Measurements from ENCODE around the gene MAPKAP1.

The MAPKAP1 gene

DNA sequence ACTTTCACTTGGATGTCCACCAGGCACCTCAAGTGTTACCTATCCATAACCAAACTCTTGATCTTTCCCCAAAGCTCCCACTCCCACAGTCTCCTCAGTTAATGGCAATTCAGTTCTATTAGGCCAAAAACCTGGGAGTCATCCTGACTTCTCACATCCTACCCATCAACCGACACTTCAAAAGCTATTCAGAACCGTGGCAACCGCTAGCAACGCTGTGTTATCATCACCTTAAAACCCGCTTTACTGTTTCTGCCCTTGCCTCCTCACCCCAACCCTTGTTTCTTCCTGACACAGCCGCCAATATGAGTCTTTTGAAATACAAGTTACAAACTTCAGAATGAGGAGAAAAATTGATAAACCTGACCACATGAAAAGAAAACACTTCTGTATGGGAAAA lies 46.5 kb downstream of the MAPKAP1 start:
- Histone ChIP-seq H3K79me2 (ENCODE audit: control insufficient read depth, low read length) (0 out of 2 replicates have a peak, but pooled peaks cover under 1% of the 10 kb centered on the region), H4K20me1 (ENCODE audit: control insufficient read depth, insufficient read depth, low read depth, low read length) (no peaks in the 10 kb centered on the region), H3K9me2 (replicated peaks; ENCODE audit: control insufficient read depth, low read length) (no peaks in the 10 kb centered on the region), H3F3A (ENCODE audit: control insufficient read depth, insufficient read depth) (no peaks in the 10 kb centered on the region), H3K27me3 (ENCODE audit: control insufficient read depth, low read length) (no peaks in the 10 kb centered on the region), H3K27ac (ENCODE audit: low read depth, low read length) (no peak overlapping the region), H3K4me1 (ENCODE audit: control insufficient read depth, low read length) (no peaks in the 10 kb centered on the region), H3K4me3 (ENCODE audit: low read length) (no peak overlapping the region), H3K36me3 (ENCODE audit: control insufficient read depth, low read length) (0 out of 2 replicates have a peak, but pooled peaks cover 4% of the 10 kb centered on the region), H3K9me3 (ENCODE audit: control insufficient read depth, insufficient read depth, low read length) (no peaks in the 10 kb centered on the region), H3K4me2 (ENCODE audit: low read length) (no peak overlapping the region)
- TF ChIP-seq CTCF (IDR thresholded peaks at IDR 0.05; ENCODE audit: low read depth, low read length, poor library complexity, severe bottlenecking), result no peak

- no peak overlapping the region for H3K4me2 ChIP-seq (ENCODE audit: low read length)
- H3K27ac ChIP-seq (ENCODE audit: low read depth, low read length), result no peak overlapping the region
- H4K20me1 ChIP-seq (ENCODE audit: control insufficient read depth, insufficient read depth, low read depth, low read length), result no peaks in the 10 kb centered on the region
- H3K4me1 ChIP-seq (ENCODE audit: control insufficient read depth, low read length), result no peaks in the 10 kb centered on the region
- no peaks in the 10 kb centered on the region for H3K9me2 ChIP-seq (replicated peaks; ENCODE audit: control insufficient read depth, low read length)
- H3K36me3 ChIP-seq (ENCODE audit: control insufficient read depth, low read length), result 0 out of 2 replicates have a peak, but pooled peaks cover 4% of the 10 kb centered on the region
- TF ChIP-seq CTCF (IDR thresholded peaks at IDR 0.05; ENCODE audit: low read depth, low read length, poor library complexity, severe bottlenecking) (no peak), EZH2phosphoT487 (IDR thresholded peaks at IDR 0.05; ENCODE audit: borderline replicate concordance, low read length) (no peak)
- no peaks in the 10 kb centered on the region for H3F3A ChIP-seq (ENCODE audit: control insufficient read depth, insufficient read depth)
- H3K79me2 ChIP-seq (ENCODE audit: control insufficient read depth, low read length), result 0 out of 2 replicates have a peak, but pooled peaks cover 4% of the 10 kb centered on the region
- H3K4me3 ChIP-seq (ENCODE audit: low read length), result no peak overlapping the region
- no peaks in the 10 kb centered on the region for H3K27me3 ChIP-seq (ENCODE audit: control insufficient read depth, low read length)
- no peaks in the 10 kb centered on the region for H3K9me3 ChIP-seq (ENCODE audit: control insufficient read depth, insufficient read depth, low read length)
These were observed 47.1 kb downstream of the MAPKAP1 start for GRCh38 chr9:125659954-125660353.

- no peaks in the 10 kb centered on the region for H4K20me1 ChIP-seq (ENCODE audit: control insufficient read depth, insufficient read depth, low read depth, low read length)
- peaks cover 4% of the 10 kb centered on the region; the same call in 1 of the 2 replicates for H3K79me2 ChIP-seq (ENCODE audit: control insufficient read depth, low read length)
- H3K27ac ChIP-seq (ENCODE audit: low read depth, low read length), result no peak overlapping the region
- no peaks in the 10 kb centered on the region for H3K9me2 ChIP-seq (replicated peaks; ENCODE audit: control insufficient read depth, low read length)
- H3K27me3 ChIP-seq (ENCODE audit: control insufficient read depth, low read length), result no peaks in the 10 kb centered on the region
- TF ChIP-seq CTCF (IDR thresholded peaks at IDR 0.05; ENCODE audit: low read depth, low read length, poor library complexity, severe bottlenecking) (no peak), EZH2phosphoT487 (IDR thresholded peaks at IDR 0.05; ENCODE audit: borderline replicate concordance, low read length) (no peak)
- H3K36me3 ChIP-seq (ENCODE audit: control insufficient read depth, low read length), result 0 out of 2 replicates have a peak, but pooled peaks cover 4% of the 10 kb centered on the region
- H3K4me2 ChIP-seq (ENCODE audit: low read length), result no peak overlapping the region
- no peaks in the 10 kb centered on the region for H3K4me1 ChIP-seq (ENCODE audit: control insufficient read depth, low read length)
- no peak overlapping the region for H3K4me3 ChIP-seq (ENCODE audit: low read length)
- no peaks in the 10 kb centered on the region for H3K9me3 ChIP-seq (ENCODE audit: control insufficient read depth, insufficient read depth, low read length)
- H3F3A ChIP-seq (ENCODE audit: control insufficient read depth, insufficient read depth), result no peaks in the 10 kb centered on the region
These were observed 47.7 kb downstream of the MAPKAP1 start for GRCh38 chr9:125659201-125659840.
